ENCODE results near the gene VANGL1.
"Not testable (repeated sequence)": the region's sequence is repeated elsewhere in the genome, so short reads cannot be mapped to it uniquely, and the experiment has no call there.

VANGL1 gene

GRCh38 chr1:115641762-115642167, at the start of gene VANGL1:
TSS of gene VANGL1 (plus strand) at chr1:115641970. CDS start at chr1:115651414, 9,444 bp downstream.
- DNase-seq (ENCODE audit: low spot score) = peak; percentile 64

GRCh38 chr1:115592264-115592663, 49.5 kb upstream of the VANGL1 start:
- no peak for DNase-seq (ENCODE audit: low spot score)

GRCh38 chr1:115593365-115594259, 48.2 kb upstream of the VANGL1 start:
- no peak for DNase-seq (ENCODE audit: low spot score)

GRCh38 chr1:115594600-115594999, 47.2 kb upstream of the VANGL1 start:
- no peak for DNase-seq (ENCODE audit: low spot score)

- DNase-seq (ENCODE audit: low spot score) = peak; percentile 77
Observed at GRCh38 chr1:115595279-115596079, 46.3 kb upstream of the VANGL1 start.

- DNase-seq (ENCODE audit: low spot score) = no peak
Observed at GRCh38 chr1:115596080-115596780, 45.5 kb upstream of the VANGL1 start.

DNA sequence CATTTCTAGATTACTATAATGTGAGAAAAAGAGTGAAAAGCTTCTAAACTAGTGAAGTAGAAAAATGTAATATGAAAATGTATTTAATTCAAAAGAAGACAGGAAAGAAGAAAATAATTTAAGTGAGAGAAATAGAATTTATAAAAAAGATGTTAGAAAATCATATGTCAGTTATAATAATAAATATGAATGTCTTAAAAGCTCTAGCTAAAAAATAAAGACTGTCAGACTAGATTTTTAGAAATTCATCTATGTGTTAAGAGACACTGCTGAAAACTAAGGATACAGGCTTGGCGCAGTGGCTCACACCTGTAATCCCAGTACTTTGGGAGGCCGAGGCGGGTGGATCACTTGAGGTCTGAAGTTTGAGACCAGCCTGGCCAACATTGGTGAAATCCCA, 37.3 kb upstream of the VANGL1 start:
- DNase-seq (ENCODE audit: low spot score) = no peak

GRCh38 chr1:115606305-115606704, 35.5 kb upstream of the VANGL1 start:
- DNase-seq (ENCODE audit: low spot score) = no peak

- no peak for DNase-seq (ENCODE audit: low spot score)
Observed at GRCh38 chr1:115609021-115609420, 32.7 kb upstream of the VANGL1 start.

- no peak for DNase-seq (ENCODE audit: low spot score)
Observed at GRCh38 chr1:115613767-115614166, 28.0 kb upstream of the VANGL1 start.

- DNase-seq (ENCODE audit: low spot score) = no peak
Observed at GRCh38 chr1:115620453-115620852, 21.3 kb upstream of the VANGL1 start.

DNA sequence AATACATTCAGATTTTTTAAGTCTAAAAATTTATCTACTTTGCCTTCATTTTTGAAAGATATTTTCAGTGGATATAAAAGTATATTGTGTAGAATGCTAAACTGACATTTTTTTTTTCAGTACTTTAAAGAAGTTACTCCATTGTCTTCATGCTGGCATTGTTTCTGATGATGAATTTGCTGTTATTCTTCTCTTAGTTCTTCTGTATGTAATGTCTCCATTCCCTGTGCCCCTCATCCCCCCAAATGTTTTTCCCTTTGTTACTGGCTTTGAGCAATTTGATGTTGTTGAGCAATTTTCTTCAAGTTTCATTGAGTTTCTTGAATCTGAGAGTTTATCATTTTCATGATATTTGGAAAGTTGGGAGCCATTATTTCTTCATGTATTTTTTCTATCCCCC, 20.8 kb upstream of the VANGL1 start:
- no peak for DNase-seq (ENCODE audit: low spot score)

- no peak for DNase-seq (ENCODE audit: low spot score)
Observed at GRCh38 chr1:115624859-115625258, 16.9 kb upstream of the VANGL1 start.

GRCh38 chr1:115630342-115630741, 11.4 kb upstream of the VANGL1 start:
- DNase-seq (ENCODE audit: low spot score) = no peak

- no peak for DNase-seq (ENCODE audit: low spot score)
Observed at GRCh38 chr1:115632251-115633026, 9.3 kb upstream of the VANGL1 start.

DNA sequence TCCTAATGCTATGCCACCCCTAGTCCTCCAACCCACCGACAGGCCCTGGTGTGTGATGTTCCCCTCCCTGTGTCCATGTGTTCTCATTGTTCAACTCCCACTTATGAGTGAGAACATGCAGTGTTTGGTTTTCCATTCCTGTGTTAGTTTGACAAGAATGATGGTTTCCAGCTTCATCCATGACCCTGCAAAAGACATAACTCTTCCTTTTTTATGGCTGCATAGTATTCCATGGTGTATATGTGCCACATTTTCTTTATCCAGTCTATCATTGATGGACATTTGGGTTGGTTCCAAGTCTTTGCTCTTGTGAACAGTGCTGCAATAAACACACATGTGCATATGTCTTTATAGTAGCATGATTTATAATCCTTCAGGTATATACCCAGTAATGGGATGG, 8.2 kb upstream of the VANGL1 start:
- DNase-seq (ENCODE audit: low spot score) = not testable (repeated sequence)

DNA sequence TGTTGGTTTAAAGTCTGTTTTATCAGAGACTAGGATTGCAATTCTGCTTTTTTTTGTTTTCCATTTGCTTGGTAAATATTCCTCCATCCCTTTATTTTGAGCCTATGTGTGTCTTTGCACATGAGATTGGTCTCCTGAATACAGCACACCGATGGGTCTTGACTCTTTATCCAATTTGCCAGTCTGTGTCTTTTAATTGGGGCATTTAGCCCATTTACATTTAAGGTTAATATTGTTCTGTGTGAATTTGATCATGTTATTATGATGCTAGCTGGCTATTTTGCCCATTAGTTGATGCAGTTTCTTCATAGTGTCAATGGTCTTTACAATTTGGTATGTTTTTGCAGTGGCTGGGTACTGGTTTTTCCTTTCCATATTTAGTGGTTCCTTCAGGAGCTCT, 4.5 kb upstream of the VANGL1 start:
- DNase-seq (ENCODE audit: low spot score) = not testable (repeated sequence)

GRCh38 chr1:115640384-115640783, 1.4 kb upstream of the VANGL1 start:
- no peak for DNase-seq (ENCODE audit: low spot score)

- DNase-seq (ENCODE audit: low spot score) = peak; percentile 52
Observed at GRCh38 chr1:115642168-115643072, 650 bp downstream of the VANGL1 start.

- DNase-seq (ENCODE audit: low spot score) = no peak
Observed at GRCh38 chr1:115643225-115643624, 1.5 kb downstream of the VANGL1 start.

GRCh38 chr1:115643666-115644065, 1.9 kb downstream of the VANGL1 start:
- no peak for DNase-seq (ENCODE audit: low spot score)

Measured in LoVo (cell line).